GM18511 (cell line): ENCODE results near the gene FAM89B.

ENCODE experiments used
- ATAC-seq: cut with Tn5 transposase; IDR thresholded peaks from one replicate; pipeline ENCODE4 v1.9.1; 2021; ENCODE audit warnings: mild to moderate bottlenecking, moderate library complexity; ENCODE audit not compliant: unreplicated experiment

FAM89B gene

GRCh38 chr11:65586676-65587075 is 14.3 kb downstream of the FAM89B start:
- no peak for ATAC-seq

GRCh38 chr11:65588199-65589054 is 16.1 kb downstream of the FAM89B start:
- peak; percentile 83 for ATAC-seq

GRCh38 chr11:65589444-65590239 is 17.3 kb downstream of the FAM89B start:
- no peak for ATAC-seq

- ATAC-seq, result no peak
Observed at GRCh38 chr11:65590240-65590738, 18.0 kb downstream of the FAM89B start.

GRCh38 chr11:65591939-65592857 is 19.9 kb downstream of the FAM89B start:
- no peak for ATAC-seq

- no peak for ATAC-seq
Observed at GRCh38 chr11:65592858-65593517, 20.6 kb downstream of the FAM89B start.

GRCh38 chr11:65593518-65594414 is 21.4 kb downstream of the FAM89B start:
- no peak for ATAC-seq

GRCh38 chr11:65595131-65595530 is 22.8 kb downstream of the FAM89B start:
- no peak for ATAC-seq

GRCh38 chr11:65595543-65596281 is 23.4 kb downstream of the FAM89B start, which contains the start of gene KCNK7:
Gene KCNK7, minus strand, starts transcription at chr11:65595800. Its CDS starts 28 bp downstream, at chr11:65595772.
- no peak for ATAC-seq

GRCh38 chr11:65596520-65596919 is 24.2 kb downstream of the FAM89B start:
- no peak for ATAC-seq

- no peak for ATAC-seq
Observed at GRCh38 chr11:65598258-65598699, 25.9 kb downstream of the FAM89B start.

- ATAC-seq, result no peak
Observed at GRCh38 chr11:65599216-65599954, 27.0 kb downstream of the FAM89B start.

- ATAC-seq, result no peak
Observed at GRCh38 chr11:65599955-65600246, 27.6 kb downstream of the FAM89B start.

GRCh38 chr11:65604258-65604657 is 31.9 kb downstream of the FAM89B start:
- ATAC-seq, result no peak

GRCh38 chr11:65606876-65607613 is 34.7 kb downstream of the FAM89B start:
- ATAC-seq, result no peak

- no peak for ATAC-seq
Observed at GRCh38 chr11:65607614-65608426, 35.5 kb downstream of the FAM89B start.
